GM12801 (cell line): ENCODE measurements around the gene CCNA2.

Source experiments
- CTCF ChIP-seq: IDR thresholded peaks from one replicate; pipeline ENCODE4 v1.5.1; 2011; ENCODE audit warnings: control low read depth; ENCODE audit not compliant: insufficient read length; ENCODE audit errors: extremely low read depth

Gene CCNA2

GRCh38 chr4:121785479-121785878, 38.2 kb downstream of the CCNA2 start:
- no peak for TF ChIP-seq CTCF

- TF ChIP-seq CTCF: no peak
Measured at GRCh38 chr4:121784975-121785374, 38.7 kb downstream of the CCNA2 start.

GRCh38 chr4:121784401-121784800, 39.3 kb downstream of the CCNA2 start:
- no peak for TF ChIP-seq CTCF

GRCh38 chr4:121783210-121783609, 40.5 kb downstream of the CCNA2 start:
- no peak for TF ChIP-seq CTCF

- TF ChIP-seq CTCF: no peak
Measured at GRCh38 chr4:121778991-121779628, 44.6 kb downstream of the CCNA2 start.

- TF ChIP-seq CTCF: no peak
Measured at GRCh38 chr4:121777625-121778024, 46.1 kb downstream of the CCNA2 start.

- TF ChIP-seq CTCF: no peak
Measured at GRCh38 chr4:121776610-121777401, 46.9 kb downstream of the CCNA2 start.
